ENCODE results near the gene CRAMP1. TPM values are rescaled to one million over a fixed set of nuclear protein-coding genes. Genes with fewer than 3 reads are reported as not detected.

The CRAMP1 gene
- total RNA-seq, 1 donor from 2014 or later, result 12.7 TPM

- no peaks in the 10 kb centered on the region for H3K4me1 ChIP-seq
- no peak overlapping the region for H3K27ac ChIP-seq
- no peaks in the 10 kb centered on the region for H3K9me3 ChIP-seq
- intact Hi-C loops (cut with DNase I), result no loop called here
- H3K4me3 ChIP-seq, result no peak overlapping the region
- no peaks in the 10 kb centered on the region for H3K27me3 ChIP-seq
- DNase-seq (ENCODE audit: low spot score in 2 of 2), result no peak
- no peak for TF ChIP-seq CTCF (IDR thresholded peaks at IDR 0.05)
- H3K36me3 ChIP-seq, result peaks cover 0 to 1% of the 10 kb centered on the region in 2 donors
These were observed 44.2 kb upstream of the CRAMP1 start for GRCh38 chr16:1567988-1568387.

- no peak overlapping the region for H3K4me3 ChIP-seq
- H3K27me3 ChIP-seq, result no peaks in the 10 kb centered on the region
- no peak overlapping the region for H3K27ac ChIP-seq
- H3K4me1 ChIP-seq, result no peaks in the 10 kb centered on the region
- H3K36me3 ChIP-seq, result no peaks in the 10 kb centered on the region
- DNase-seq (ENCODE audit: low spot score in 2 of 2), result no peak
- intact Hi-C loops (cut with DNase I), result no loop called here
- TF ChIP-seq CTCF (IDR thresholded peaks at IDR 0.05), result no peak
- no peaks in the 10 kb centered on the region for H3K9me3 ChIP-seq
These were observed 41.0 kb upstream of the CRAMP1 start for GRCh38 chr16:1571012-1571671.

- Histone ChIP-seq H3K9me3 (no peaks in the 10 kb centered on the region), H3K36me3 (no peaks in the 10 kb centered on the region), H3K27me3 (no peaks in the 10 kb centered on the region), H3K4me3 (no peak overlapping the region), H3K4me1 (no peaks in the 10 kb centered on the region), H3K27ac (no peak overlapping the region)
- no peak for DNase-seq (ENCODE audit: low spot score in 2 of 2)
- TF ChIP-seq CTCF (IDR thresholded peaks at IDR 0.05), result no peak
- intact Hi-C loops (cut with DNase I), result no loop called here
These were observed 39.5 kb upstream of the CRAMP1 start for GRCh38 chr16:1572673-1573072.

GRCh38 chr16:1573301-1573700, 38.9 kb upstream of the CRAMP1 start:
- intact Hi-C loops (cut with DNase I), result no loop called here
- Histone ChIP-seq H3K36me3 (no peaks in the 10 kb centered on the region), H3K27me3 (no peaks in the 10 kb centered on the region), H3K9me3 (no peaks in the 10 kb centered on the region), H3K4me3 (no peak overlapping the region), H3K4me1 (no peaks in the 10 kb centered on the region), H3K27ac (no peak overlapping the region)
- DNase-seq (ENCODE audit: low spot score in 2 of 2), result no peak
- no peak for TF ChIP-seq CTCF (IDR thresholded peaks at IDR 0.05)

- Histone ChIP-seq H3K9me3 (no peaks in the 10 kb centered on the region), H3K27me3 (no peaks in the 10 kb centered on the region), H3K27ac (no peak overlapping the region), H3K4me1 (no peaks in the 10 kb centered on the region), H3K36me3 (peaks cover 8 to 11% of the 10 kb centered on the region in 2 donors), H3K4me3 (no peak overlapping the region)
- intact Hi-C loops (cut with DNase I), result no loop called here
- no peak for TF ChIP-seq CTCF (IDR thresholded peaks at IDR 0.05)
- no peak for DNase-seq (ENCODE audit: low spot score in 2 of 2)
These were observed 36.6 kb upstream of the CRAMP1 start for GRCh38 chr16:1575578-1575977.

GRCh38 chr16:1579214-1579613, 32.9 kb upstream of the CRAMP1 start:
- H3K4me3 ChIP-seq, result no peak overlapping the region
- TF ChIP-seq CTCF (IDR thresholded peaks at IDR 0.05), result no peak
- no peak for DNase-seq (ENCODE audit: low spot score in 2 of 2)
- H3K36me3 ChIP-seq, result peaks cover 13 to 28% of the 10 kb centered on the region in 2 donors
- intact Hi-C loops (cut with DNase I), result no loop called here
- H3K27ac ChIP-seq, result no peak overlapping the region
- H3K4me1 ChIP-seq, result no peaks in the 10 kb centered on the region
- no peaks in the 10 kb centered on the region for H3K9me3 ChIP-seq
- no peaks in the 10 kb centered on the region for H3K27me3 ChIP-seq
